ENCODE data around the gene HIPK2.

HIPK2 gene

DNA sequence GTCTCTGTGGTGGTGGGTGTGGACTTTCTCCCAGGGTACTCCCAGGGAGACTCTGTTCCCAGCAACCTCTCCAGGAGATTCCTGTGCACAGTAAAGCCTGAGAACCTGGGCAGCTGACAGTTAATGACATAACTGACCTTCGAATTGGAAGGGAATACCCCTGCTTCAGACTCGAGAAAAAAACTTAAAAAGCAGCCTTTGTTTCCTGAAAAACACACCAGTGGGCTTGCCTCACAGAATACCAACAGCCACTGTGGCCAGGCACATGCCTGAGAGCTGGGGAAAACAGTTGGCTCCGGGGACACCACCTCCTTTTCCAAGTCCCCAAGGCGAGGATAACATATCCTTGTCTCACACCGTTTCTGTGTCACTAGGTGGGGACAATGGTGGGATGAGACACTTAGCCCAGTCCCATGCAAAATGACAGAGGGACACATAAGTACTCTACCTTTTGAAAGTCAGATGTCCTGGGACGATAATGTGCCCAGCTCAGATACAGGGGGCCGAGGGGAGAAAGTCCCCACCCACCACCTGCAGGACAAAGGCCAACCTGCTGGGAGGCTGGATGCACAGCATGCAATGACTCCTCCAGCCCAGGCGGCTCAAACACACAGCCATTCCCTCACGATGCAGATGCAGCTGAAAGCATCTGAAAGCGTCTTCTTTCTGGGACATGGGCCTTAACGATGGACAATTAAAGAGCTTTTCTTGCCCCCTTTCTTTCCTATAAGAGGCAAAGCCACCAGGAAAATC is 65.6 kb downstream of the HIPK2 start:
- no peak for DNase-seq

DNA sequence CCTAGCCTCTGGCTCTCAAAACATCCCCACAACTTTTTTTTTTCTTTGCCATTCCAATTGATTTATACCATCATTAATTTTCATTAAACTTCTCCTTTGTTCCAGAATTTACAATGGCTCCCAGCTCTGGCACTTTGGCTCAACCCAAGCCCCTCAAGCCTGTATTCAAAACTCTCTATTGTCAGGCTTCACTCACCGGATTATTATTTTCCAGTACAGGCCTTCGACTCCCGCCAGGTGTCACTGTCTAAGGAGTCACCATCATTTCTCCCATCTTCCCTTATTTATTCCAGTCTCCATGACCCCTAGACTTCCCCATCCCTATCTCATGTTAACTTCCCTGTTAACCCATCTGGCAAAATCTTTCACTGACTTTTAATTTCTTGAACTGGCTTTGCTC is 67.8 kb downstream of the HIPK2 start:
- DNase-seq, result no peak

DNA sequence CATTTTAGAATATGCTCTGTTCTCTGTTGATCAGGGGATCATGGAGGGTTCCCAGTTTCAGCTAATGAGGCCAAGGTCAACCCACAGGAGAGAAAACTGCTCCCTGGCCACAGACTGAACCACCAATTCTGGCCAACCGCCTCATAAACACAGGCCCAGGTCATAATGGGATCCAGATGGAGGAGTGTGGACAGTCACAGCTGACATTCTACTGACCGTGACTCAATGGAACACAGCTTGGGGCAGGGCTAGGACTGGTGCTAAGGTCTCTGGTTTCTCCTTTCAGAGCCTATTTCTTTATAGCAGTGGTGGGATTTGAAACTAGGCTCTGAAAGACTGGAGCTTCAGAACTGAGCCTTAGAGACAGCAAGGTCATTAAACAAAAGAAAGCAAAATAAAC is 68.3 kb downstream of the HIPK2 start:
- no peak for DNase-seq

DNA sequence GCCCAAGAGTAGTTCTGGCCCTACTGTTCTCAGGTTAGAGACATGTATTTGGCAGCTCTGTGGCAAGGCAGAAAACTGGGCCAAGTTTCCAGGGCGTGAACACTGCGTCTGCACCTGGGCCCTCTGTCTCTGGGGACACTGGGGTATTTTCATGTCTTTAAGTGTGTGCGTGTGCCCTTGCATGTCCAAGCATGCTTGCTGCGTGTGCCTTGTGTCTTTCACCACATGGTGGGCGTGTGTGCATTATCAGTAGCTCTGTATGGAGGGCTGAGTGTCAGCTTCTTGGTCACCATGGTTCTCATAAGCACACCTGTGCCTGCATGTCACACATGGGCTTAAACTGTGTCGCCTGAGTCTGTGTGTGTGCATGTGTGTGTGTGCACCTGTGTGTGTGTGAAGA is 69.3 kb downstream of the HIPK2 start:
- DNase-seq, result no peak

DNA sequence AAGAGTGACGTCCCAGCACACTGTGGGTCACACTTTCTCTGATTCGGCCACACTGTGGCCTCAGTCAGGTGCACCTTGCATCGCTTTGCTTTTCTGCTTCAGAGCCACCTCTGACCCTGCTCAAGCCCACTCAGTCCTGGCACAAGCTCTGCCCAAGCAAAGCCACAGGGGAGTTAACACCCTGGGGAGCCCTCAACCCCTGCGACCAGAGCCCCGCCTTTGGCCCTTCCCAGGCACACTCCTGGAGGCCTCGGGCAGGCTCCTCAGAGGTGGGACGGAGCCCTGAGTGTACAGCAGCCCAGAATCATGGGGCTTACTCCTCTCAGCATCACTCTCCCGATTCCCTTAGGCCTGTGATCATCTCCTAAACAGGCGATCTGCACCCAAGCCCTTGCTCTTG is 71.0 kb downstream of the HIPK2 start:
- DNase-seq, result no peak

DNA sequence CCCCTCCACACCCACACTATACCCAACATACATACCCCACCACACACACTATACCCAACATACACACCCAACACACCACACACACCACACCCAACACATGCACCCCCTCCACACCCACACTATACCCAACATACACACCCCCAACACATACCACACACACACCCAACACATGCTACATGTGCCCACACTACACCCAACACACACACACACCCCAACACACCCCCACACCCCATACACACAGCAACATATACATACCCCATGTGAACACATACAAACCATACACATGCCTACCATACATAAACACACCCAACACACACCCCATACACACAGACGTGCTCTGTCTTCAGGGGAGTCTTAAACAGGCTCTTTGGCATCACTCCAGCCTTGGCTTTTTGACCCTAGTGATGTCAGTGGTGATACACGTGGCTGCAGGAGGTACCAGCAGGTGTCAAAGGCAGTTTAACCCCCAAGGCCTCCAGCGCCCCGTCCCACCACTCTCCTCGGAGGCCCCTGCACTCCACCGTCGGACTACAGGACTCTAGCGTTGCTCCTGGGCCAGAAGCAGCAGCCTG is 73.4 kb downstream of the HIPK2 start:
- DNase-seq, result no peak

DNA sequence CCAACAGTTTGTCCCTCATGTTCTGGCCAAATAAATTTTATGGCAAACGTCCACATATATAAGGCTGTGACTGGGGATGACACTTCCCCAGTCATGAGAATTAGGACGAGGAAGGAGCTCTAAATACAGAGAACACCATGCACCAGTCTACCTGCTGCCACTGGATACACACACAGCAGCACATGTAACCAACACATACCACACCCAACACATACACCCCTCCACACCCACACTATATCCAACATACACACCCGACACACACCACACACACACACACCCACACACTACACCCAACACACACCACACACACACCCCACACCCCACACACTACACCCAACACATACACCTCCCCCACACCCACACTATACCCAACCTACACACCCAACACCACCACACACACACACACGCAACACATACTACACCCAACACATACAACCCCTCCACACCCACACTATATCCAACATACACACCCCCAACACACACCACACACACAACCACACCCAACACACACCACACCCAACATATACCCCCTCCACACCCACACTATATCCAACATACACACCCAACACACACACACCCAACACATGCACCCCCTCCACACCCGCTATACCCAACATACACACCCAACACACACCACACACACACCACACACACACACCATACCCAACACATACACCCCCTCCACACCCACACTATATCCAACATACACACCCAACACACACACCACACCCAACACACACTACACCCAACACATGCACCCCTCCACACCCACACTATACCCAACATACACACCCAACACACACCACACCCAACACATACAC is 74.1 kb downstream of the HIPK2 start:
- no peak for DNase-seq

DNA sequence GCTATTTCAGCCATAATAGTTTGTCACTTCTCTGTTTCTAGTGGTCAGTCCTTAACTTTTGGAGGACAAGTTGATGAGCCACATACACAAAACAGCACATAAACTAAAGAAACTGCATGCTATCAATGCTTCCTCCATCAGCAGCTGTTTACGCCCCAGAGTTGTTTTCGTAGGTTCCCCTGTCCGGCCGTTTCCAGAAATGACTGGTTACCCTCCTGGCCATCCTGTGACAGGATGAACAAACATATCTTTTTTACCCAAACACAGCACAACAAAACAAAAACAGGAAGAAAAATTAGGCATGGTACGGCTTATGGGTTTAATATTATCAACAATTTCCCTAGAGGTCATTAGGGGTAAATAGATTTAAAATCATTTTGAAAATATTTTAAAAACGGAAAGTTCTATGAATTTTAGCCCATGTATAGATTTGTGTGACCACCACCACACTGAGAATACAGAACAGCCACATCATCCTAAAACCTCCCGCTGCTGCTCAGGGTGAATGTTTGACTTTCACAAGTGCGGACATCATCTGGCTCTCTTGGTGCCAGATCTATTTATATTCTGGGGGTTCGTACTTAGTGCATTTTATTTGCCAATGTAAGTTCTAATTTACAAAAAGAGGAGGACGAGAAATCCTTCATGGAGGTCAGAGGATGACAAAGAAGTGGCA is 74.8 kb downstream of the HIPK2 start:
- DNase-seq, result no peak

DNA sequence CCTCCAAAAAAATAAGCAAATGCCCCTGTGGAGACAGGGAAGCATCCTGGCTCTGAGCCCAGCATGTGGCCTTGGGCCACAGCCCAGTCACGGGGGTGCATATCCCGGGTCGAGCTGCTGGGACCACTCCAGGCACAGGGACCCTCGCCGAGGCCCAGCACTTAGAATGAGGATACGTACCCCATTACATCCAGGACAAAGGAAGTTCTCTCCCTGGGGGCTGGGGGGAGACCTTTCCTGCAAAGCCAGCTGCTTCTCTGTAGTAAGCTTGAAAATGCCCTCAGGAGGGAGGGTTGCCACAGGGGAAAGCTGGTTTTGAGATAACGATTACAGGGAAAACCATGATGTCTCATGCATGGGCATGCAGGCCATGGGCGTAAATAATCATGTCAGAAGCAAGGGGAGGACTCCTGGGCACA is 75.5 kb downstream of the HIPK2 start:
- no peak for DNase-seq

DNA sequence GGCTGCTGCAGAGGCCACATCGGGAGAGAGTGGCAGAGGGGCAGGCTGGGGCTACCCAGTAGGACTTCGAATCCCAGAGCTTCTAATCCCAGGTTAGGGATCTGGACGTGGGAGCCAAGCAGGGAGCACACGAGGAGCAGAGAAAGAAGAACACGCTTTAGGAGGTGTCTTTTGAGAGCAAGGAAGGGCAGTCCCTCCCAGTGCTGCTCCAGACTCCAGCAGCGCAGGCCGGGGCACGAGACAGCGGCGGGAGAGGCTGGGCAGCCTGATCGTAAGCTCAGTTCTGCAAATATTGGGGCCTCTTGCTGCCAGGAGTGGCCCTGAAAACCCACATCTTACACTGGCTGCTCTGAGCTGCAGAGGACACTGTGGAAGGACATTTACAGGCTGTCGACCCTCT is 75.9 kb downstream of the HIPK2 start:
- no peak for DNase-seq

DNA sequence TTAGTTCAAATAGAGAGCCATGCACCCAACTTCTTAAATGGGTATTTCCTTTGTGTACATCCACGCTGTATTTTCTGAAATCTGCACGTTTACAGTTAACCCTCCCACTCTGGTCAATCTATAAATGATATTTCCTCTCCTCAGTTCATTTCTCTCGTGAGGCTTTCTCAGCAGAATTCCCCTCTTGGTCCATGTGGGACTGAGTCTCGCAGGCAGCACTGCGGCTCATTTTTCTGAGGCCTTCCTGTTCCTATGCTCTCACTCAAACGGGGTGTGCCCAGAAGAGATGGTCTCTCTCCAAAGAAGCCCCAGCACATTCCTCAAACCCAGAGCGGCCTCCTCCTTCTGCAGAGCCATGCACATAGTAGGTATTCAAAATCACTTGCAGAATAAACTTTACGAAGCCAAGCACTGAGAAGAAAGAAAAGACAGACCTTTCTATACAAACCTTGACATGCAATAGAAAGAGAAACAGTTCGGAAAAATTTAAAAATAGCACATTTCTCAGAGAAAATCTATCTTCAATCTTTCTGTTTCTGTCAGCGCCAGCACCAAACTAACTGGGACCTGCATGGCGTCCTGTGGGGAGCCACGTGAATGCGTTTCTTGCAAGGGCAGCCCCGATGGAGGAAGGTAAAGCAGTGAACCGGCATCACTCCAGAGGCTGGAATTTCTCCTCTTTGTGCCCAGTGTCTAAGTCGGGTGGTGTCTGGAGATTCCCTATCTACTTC is 77.1 kb downstream of the HIPK2 start:
- DNase-seq, result no peak

DNA sequence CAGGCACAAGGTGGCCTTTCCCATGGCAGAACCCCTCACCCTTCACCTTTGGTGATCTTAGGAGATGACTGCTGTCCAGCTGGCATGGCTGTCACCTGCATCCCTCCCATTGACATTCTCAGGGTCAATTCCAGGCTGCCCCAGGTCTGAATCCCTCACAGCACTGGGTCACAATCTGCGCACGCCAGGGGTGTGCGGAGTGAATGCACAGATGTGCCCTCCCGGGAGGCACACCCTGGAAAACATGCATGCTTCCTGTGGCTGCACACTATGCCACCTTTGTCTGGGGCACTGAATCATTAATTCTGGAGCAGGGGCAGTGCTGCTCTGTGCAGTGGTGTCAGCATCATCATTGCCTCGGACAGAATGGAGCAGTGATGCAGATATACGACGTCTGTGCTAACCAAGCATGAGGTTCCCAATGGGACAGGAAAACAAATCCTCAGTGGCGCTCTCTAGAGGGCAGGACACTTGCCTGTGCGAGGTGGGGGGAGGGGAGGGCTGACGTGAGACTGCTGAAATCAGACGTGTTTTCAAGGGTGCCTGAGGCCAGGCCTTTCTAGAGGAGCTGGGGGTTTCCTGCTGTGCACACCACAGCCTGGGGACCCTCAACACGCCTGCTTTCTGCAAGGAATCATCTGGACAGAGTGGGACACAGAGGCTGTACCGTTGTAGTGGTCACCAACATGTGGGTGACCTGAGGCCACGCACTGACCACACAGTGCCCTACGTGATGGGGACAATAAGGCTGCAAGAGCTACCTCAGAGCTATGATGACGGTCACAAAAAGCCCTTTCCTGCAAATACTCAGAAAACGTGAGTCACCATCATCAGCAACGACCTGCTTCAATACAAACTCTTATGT is 77.9 kb downstream of the HIPK2 start:
- no peak for DNase-seq

DNA sequence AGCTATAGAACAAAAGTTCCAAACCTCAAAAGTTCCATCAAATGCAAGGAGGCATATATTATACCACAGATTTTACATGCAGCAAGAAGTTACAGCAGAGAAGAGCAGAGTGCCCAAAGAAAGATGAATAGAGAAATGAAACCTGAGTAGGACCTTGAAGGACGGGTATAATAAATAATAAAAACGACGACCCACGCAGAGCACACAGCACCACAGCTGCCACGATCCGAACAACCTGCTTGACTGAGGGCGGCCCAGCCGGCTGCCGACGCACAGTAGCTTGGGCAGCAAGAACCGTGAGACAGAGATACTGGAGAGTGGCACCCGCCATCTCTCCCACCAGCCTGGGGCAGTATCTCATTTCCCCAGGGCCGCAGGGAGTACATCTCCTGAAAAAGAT is 79.0 kb downstream of the HIPK2 start:
- DNase-seq, result no peak

DNA sequence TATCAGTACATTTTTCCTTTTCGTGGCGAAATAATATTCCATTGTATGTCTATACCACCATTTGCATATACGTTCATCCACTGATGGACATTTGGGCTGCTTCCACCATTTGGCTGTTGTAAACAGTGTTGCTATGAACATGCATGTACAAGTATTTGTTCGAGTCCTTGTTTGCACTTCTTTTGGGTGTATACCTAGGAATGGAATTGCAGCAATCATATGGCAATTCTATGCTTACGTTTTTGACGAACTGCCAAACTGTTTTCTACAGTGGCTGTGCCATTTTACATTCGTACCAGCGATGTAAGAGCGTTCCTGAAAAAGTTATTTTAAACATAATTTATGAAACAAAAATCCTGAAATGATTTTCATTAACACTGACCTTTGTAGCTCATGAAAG is 79.5 kb downstream of the HIPK2 start:
- DNase-seq, result no peak

DNA sequence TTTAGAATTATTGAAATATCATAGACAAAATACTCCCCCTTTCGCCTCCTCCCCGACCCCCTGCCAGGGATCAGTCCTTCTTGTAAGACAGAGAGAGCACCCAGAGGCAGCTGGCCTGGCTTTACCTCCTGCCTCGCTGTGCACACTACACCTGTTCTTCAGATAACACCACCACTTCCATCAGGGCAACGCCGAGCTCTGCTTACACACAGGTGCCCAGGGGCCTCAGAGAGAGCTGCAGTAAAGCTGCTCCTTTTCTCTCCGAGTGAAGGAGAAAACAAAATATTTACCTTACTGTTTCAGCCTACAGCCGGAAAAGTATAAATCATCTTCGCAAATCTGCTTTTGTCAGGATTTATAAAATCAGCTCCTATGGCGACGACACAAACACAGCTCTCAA is 80.7 kb downstream of the HIPK2 start:
- DNase-seq, result peak in 1 of 2 experiments; percentile 13

DNA sequence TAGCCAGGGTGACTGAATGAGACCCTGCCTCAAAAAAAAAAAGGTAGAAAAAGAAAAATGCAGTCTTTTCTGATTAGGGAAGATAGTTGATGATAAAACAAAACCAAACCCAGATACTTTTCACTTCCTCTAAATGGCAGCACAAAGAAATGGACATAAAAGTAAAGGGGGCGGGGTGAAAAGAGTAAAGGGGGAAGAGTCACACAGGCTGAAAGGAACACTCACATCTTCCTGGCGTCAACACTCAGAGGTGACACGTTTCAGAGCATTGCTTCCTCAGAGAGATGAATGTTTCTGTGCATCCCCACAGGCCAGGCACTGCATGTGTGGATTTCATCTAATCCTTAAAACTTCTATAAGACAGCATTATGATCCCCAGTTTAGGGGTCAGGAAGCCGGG is 81.2 kb downstream of the HIPK2 start:
- DNase-seq, result no peak

DNA sequence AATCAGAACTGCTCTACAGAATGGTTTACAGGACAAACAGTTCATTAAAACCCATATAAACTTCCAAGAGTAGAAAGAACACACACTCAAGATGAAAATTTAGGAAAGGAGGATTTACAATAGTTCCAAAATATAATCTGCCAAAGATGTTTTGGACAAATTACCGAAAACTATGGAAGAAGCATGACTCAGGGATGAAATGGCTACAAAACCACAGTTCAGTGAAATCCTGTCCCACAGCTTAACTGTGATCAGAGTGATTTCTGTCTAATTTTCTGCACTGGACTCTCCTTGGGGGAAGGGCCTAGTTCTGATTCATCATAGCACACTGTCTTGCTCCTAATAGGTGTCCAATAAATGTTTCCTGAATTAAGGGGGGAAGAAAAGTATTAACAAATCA is 82.2 kb downstream of the HIPK2 start:
- no peak for DNase-seq

DNA sequence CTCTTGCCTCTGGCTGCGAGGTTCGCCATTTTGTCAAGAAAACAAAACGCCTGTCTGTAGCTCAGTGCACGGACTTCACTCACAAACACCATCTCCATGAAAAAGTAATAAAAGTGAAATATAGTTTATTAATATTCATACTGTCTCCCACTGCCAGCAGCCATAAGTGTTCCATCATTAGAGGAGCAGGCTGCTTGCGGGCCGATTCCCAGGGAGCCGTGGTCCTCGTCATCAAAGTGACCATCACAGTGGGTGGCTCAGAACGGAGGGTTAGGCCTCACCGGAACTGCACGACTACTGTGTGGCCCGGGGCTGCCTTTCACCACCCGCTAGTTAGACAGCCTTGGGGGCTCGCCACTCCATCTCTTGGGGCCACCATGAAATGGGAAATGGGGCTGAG is 82.7 kb downstream of the HIPK2 start:
- no peak for DNase-seq

DNA sequence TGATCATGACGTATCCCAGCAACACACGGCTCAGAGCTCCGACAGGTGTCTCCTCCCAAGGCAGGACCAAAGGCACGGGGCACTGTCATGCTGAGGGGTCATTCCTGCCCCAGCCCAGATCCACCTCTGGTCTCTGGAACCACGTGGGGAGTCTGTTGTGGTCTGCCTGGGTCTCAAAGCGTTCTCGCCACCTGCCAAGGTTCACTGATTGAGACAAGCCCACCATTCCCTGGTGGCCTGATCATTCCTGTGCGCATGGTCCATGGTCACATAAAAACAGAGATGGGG is 83.5 kb downstream of the HIPK2 start:
- DNase-seq, result no peak

DNA sequence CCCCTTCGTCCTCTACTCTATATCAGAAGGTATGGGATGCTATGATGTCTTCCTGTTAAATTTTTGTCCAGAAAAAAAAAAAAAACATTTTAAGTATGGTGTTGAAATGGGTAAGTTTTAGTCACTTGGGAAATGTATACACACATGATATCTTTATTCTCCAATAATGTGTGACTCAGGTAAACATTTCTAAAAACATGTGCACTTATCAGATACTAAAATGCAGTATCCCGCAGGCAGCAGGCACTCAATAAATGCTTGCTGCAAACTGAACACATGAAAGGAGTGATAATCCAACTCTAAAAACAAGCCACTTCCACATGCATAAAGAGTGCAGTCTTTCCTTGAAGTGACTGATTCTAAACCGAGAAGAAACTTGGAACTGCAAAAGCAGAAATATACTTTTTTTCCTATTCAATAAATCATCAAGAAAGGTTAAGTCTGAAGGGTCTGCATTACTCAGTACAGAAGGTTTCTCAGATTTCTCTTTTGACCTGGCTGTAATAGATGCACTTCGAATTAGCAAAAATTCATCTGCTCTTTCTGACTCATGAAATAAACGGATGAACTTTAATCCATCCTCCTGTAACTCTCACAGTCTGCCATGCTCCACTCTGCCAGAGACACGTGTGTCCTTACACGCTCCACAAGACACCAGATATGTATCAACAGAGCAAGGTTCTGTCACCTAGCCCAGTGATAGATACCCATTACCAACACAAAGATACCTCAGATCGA is 84.0 kb downstream of the HIPK2 start:
- no peak for DNase-seq

DNA sequence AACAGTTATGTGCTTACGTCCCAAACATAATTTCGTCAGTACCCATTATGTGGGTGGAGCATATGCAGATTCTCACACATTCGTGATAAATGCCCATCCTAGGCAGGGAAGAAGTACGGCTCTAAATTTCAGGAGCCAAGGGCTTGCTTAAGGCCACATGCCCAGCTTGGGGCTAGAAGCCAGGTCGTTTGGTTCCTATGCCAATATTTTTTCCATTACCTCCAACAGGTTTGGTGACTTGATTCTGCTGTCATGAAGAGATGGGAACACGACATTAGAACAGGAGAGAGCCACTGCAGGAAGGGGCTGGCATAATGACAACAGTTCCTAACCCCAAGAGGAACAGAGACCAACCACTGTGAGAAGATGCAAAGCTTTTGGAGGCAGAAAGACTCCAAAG is 85.1 kb downstream of the HIPK2 start:
- DNase-seq, result no peak
